GM19468 (cell line): ENCODE results near the gene CRYBA1.
"Not testable (repeated sequence)": the region's sequence is repeated elsewhere in the genome, so short reads cannot be mapped to it uniquely, and the experiment has no call there.

ENCODE experiments used
- ATAC-seq: cut with Tn5 transposase; IDR thresholded peaks from one replicate; pipeline ENCODE4 v1.9.1; 2021; ENCODE audit warnings: mild to moderate bottlenecking, moderate library complexity, moderate number of reproducible peaks; ENCODE audit not compliant: unreplicated experiment; ENCODE audit errors: extremely low read depth

Gene CRYBA1, protein sequence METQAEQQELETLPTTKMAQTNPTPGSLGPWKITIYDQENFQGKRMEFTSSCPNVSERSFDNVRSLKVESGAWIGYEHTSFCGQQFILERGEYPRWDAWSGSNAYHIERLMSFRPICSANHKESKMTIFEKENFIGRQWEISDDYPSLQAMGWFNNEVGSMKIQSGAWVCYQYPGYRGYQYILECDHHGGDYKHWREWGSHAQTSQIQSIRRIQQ

GRCh38 chr17:29246628-29247027 lies at the start of gene CRYBA1:
Gene CRYBA1 (plus strand): TSS chr17:29246859. CDS start chr17:29246864, 5 bp downstream.
- ATAC-seq = no peak

DNA sequence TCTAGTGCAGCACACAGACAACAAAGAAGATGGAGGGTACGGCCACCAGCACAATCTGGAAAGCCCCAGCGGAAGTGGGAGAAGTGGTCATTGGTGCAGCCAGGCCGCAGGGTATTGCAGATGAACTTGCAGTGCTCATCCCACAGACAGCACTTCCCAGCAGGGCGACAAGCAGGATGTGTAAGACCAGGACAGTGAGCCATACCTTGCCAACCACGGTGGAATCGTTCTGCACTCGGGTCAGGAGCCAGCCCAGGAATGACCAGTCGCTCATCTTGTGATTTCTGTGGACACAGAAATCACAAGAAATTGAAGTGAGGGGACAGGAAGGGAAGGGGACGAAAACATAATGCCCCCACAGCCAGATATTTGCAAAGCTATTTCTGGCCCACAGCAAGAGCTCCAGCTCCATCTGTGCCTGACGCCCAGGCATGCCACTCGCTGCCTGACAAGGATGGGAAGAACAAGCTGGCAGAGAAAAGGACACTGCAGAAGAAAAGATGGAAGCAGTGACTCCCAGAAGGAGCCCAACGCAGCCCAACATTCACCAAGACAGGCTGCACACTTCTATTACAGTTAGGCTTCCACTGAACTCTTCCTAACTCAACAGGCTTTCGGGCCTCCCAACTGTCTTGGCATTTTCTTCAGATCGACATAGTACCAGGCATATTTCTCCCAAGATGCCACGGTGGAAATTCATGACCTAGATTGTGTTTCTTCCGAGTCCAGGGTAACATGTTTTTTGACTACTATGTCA lies 49.0 kb upstream of the CRYBA1 start:
- no peak for ATAC-seq

DNA sequence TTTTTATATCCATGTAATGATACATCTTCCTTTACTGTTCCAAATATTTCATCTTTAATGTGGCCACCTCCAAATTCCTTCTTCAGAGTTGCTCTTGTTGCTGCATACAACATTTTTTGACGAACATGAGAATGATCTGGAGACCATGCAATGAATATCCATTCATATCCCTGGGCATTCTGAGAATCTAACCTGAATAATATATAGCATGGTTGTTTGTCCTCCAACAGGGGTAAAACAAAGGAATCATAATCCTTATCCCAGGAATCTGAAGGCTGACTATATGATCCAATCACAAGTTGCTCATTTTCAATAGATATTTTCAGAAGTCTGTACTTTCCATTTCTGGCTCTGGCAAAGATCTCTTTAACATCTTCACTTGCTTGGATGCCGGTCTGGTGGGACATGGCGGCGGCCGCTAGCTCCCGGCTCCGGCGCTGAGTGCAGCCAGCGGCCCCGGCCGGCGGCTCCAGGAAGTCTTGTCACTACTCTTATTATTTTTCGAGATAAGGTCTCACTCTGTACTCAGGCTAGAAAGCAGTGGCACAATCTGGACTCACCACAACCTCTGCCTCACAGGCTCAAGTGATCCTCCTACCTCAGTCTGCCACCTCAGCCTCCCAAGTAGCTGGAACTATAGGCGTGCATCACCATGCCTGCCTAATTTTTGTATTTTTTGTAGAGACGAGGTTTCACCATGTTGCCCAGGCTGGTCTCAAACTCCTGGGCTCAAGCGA lies 42.4 kb upstream of the CRYBA1 start:
- not testable (repeated sequence) for ATAC-seq

- ATAC-seq = no peak
Observed at GRCh38 chr17:29205047-29205446, 41.6 kb upstream of the CRYBA1 start.

DNA sequence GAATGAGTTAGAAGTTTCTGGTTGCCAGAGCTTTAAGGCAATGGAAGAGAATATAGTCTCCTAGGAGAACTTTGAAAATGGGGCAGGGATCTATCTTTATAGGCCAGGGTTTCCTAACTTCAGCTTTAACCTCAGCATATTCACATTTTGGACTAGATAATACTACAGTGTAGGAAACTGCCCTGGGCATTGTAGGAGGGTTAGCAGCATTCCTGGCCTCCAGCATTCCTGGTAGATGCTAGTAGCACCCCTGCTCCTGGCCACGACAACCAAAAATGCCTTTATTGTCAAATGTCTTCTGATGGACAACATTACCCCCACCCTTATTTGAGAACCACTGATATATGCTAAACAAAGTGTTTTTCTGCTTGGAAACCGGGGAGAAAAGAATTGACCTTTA lies 38.7 kb upstream of the CRYBA1 start:
- no peak for ATAC-seq

DNA sequence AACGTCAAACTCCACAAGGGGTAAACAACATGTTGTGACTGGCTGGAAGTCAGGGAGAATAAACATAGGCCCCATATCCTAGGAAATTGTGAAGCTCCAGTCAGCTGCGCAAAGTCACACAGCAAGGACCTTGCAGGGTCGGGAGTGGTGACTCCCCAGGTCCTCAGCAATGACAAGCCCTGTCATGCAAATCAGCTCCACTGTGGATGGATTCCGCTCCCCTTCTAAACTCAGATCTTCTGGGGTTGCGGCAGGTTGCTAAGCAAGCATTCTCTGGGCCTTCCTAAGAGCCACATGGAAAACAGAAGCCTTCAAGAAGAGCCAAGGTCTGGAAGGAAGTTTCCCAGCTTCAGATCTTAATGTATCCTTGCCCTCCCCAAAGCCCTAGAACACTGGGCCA lies 37.6 kb upstream of the CRYBA1 start:
- ATAC-seq = no peak

GRCh38 chr17:29210879-29211278 lies 35.8 kb upstream of the CRYBA1 start:
- ATAC-seq = no peak

GRCh38 chr17:29212094-29212631 lies 34.5 kb upstream of the CRYBA1 start:
- no peak for ATAC-seq

GRCh38 chr17:29212681-29213121 lies 34.0 kb upstream of the CRYBA1 start:
- no peak for ATAC-seq

DNA sequence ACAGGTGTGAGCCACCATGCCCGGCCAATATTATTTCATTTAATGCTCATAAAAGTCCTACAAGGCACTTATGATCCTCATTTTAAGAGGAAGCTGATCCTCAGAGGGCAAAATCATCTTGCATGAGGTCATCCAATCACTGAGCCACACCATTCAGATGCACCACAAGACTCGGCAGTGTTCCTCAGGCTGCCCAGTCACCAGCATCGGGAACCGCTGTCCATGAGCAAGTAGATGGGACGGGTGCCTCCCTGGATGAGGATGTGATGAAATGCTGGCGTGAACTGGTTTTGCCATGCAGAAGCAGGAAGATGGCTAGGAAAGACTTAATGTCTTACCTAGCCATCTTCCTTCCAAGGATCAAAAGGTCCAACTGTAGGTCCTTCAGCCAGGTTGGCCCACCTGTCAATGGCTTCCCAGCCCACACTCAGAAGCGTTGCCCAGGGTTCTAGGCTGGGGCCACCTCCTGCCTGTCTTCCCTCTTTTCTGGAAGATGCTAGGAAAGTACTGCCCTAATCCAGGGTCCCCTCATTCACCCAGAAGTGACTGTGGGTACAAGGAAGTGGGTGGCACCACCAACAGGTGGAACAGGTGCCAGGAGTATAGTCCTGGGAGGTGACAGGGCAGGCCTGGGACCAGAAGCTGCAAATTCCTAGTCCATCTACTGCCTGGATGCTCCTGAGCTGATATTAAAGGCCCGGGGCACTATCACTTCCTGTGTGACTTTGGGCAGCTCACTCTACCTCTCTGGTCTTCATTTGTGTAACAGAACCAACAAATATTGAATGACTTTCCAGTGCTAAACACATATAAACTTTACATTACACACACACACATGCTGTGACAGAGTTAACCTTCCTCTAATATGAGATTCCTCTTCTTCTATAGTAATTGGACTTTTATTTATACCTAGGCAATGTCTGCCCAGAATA lies 32.2 kb upstream of the CRYBA1 start:
- ATAC-seq = no peak

- ATAC-seq = no peak
Observed at GRCh38 chr17:29215174-29215573, 31.5 kb upstream of the CRYBA1 start.

DNA sequence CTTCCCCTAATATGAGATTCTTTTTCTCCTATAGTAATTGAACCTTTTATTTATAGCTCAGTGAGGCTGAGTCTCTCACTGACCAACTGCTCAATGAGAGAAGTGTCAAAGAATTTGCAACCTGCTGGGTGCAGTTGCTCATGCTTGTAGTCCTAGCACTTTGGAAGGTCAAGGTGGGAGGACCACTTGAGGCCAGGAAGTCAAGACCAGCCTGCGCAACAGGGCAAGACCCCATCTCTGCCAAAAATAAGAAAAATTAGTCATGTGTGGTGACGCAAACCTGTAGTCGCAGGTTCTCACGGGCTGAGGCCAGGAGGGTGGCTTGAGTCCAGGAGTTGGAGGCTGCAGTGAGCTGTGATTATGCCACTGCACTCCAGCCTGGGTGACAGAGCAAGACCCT lies 30.9 kb upstream of the CRYBA1 start:
- no peak for ATAC-seq

GRCh38 chr17:29216181-29216580 lies 30.5 kb upstream of the CRYBA1 start:
- ATAC-seq = no peak

DNA sequence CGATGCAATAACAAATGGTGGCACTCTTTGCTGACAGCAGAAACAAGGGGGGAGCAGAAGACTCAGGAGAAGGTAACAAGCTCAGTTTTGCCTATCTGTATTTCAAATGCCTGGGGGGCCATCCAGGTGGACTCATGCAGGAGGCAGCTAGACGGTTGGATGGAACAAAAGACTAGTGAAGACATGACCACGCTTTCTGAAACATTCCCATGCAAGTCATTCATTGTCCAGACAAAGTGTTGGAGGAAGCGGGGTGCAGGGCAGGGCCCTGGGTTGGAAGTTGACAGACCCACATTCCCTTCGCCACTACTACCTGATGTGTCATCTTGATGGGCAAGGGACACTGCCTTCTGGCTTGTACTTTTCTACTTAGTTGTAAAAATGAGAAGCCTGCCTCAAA lies 29.8 kb upstream of the CRYBA1 start:
- no peak for ATAC-seq

DNA sequence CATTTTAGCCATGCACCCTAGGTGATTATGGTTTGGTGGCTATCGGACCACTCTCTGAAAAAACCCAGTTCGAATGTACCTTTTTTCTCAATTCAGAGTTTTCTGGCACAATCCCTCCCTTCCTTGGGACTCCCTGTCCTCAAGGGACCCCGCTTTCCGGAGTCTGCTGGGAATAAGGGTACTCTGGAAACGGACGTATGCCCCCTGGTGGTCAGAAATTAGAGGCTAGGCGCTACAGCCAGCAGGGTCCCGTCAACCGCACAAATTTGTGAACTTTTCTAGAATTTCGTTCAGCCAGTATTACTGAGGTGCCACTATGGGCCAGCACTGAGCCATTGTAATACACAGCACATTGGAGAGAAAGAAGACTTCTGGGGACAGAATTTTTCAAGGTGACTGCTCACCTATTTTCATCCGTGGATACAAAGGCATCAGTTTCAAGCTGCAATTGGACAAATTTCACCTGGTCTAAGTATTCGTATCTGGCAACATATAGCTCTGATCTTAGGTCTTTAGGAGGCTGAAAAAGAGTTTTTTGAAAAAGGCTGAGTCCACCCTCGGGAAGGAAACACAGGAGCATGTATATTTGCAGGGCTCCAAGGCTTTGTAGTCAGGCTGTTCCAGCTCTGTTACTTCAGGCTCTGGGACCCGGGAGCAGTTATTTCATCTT lies 27.1 kb upstream of the CRYBA1 start:
- no peak for ATAC-seq

DNA sequence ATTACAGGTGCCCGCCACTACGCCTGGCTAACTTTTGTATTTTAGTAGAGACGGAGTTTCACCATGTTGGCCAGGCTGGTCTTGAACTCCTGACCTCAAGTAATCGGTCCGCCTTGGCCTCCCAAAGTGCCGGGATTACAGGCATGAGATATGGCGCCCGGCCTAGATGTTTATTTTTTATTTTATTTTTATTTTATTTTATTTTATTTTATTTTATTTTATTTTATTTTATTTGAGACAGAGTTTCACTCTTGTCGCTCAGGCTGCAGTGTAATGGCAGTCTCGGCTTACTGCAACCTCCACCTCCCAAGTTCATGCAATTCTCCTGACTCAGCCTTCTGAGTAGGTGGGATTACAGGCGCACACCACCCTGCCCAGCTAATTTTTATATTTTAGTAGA lies 25.3 kb upstream of the CRYBA1 start:
- not testable (repeated sequence) for ATAC-seq

DNA sequence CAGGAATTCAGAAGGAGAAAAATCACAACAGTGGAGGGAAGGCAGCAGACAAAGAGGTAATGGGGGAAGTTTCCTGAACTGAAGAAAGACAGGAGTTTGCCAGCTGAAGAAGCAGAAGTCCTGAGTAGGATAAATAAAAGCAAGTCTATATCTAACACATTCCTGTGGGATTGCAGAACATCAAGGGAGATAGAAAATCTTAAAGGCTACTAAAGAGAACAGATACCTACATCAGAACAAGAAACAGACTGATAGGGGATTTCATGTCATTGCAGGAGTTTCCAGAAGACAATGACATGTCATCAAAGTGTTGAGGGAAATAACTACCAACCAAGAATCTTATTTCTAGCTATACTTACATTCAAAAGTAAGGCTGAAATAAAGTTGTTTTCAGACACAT lies 21.3 kb upstream of the CRYBA1 start:
- no peak for ATAC-seq

- no peak for ATAC-seq
Observed at GRCh38 chr17:29233301-29233700, 13.4 kb upstream of the CRYBA1 start.

DNA sequence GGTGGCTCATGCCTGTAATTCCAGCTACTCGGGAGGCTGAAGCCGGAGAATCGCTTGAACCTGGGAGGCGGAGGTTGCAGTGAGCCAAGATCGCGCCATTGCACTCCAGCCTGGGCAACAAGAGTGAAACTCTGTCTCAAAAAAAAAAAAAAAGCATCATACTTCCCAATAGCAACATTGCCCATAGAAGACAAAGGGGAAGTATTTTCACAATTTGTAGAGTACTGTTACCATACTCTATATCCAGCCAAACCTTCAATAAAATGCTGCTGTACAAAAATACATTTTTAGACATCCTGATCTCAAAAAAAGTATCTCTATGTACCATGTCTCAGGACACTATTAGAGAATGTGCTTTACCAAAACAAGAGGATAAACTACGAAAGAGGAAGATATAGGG lies 11.7 kb upstream of the CRYBA1 start:
- not testable (repeated sequence) for ATAC-seq
